K562 (cell line): ENCODE data around the gene ST6GALNAC6. TPM values are rescaled to one million over a fixed set of nuclear protein-coding genes. Genes with fewer than 3 reads are reported as not detected.

Source experiments
- ATF1 ChIP-seq, 2 experiments: fragments of 450-650 bp in 1 of 2; IDR thresholded peaks; 2 replicates each; pipeline ENCODE4 v1.6.1; 2016; ENCODE audit warnings: missing compliant biosample characterization in 1 of 2, missing genetic modification characterization in 1 of 2
- JUND ChIP-seq, 2 experiments: IDR thresholded peaks; 2 replicates in 1 of 2; 3 replicates in 1 of 2; pipeline ENCODE4 v1.6.1; 2011; ENCODE audit warnings: borderline replicate concordance in 2 of 2, low read depth in 2 of 2, low read length in 2 of 2, improper control_type of control experiment in 1 of 2, missing biosample characterization in 1 of 2, missing genetic modification characterization in 1 of 2, missing genetic modification reagents in 1 of 2
- NFE2L1 ChIP-seq: fragments of 450-650 bp; IDR thresholded peaks from 2 replicates; pipeline ENCODE4 v1.6.1; 2016; ENCODE audit warnings: missing genetic modification characterization, low read depth, mild to moderate bottlenecking, missing compliant biosample characterization, moderate library complexity, borderline replicate concordance
- TBL1XR1 ChIP-seq, 2 experiments: IDR thresholded peaks; 2 replicates each; pipeline ENCODE4 v1.6.1; 2012; ENCODE audit warnings: improper control_type of control experiment in 2 of 2, low read length in 2 of 2, mild to moderate bottlenecking in 1 of 2
- ZNF592 ChIP-seq: fragments of 450-650 bp; IDR thresholded peaks from 2 replicates; pipeline ENCODE4 v1.6.1; 2017; ENCODE audit warnings: antibody characterized with exemption, mild to moderate bottlenecking
- polyA plus RNA-seq, 8 experiments: library from polyadenylated mRNA; depleted of rRNA in 4 of 8; stranded (reverse) in 5 of 8; unstranded in 3 of 8; fragments of >200 nt; fragmentation: Nextera tagmentation in 2 of 8; fragmentation: Illumina TruSeq in 1 of 8; extraction: Ambion mirVana in 2 of 8; extraction: Trizol in 1 of 8; gene quantifications; 2 replicates each; pipeline versions ENCODE4 v1.2.1 to v1.2.3, GENCODE V29; 2011 to 2014; ENCODE audit warnings: inconsistent platforms in 1 of 8, missing spikeins in 1 of 8
- total RNA-seq, 7 experiments: library from RNA; depleted of rRNA in 6 of 7; stranded (reverse); fragments of >200 nt in 6 of 7; fragmentation: Illumina TruSeq in 2 of 7; extraction: Trizol in 2 of 7; gene quantifications; 2 replicates each; pipeline versions ENCODE4 v1.2.1 to v1.2.3, GENCODE V29; 2011 to 2021; ENCODE audit warnings: low replicate concordance in 1 of 7
- TF ChIP-seq, protein P1 (sequence below): fragments of 250-450 bp; sonication (Bioruptor Pico); IDR thresholded peaks from 2 replicates; pipeline ENCODE4 v1.5.0; 2020; ENCODE audit warnings: mild to moderate bottlenecking, borderline replicate concordance
- TF ChIP-seq, protein P2 (sequence below): fragments of 200-800 bp; sonication (Bioruptor generic); IDR thresholded peaks from 2 replicates; pipeline ENCODE4 v1.6.1; 2016; ENCODE audit warnings: missing genetic modification characterization, missing compliant biosample characterization

Gene ST6GALNAC6
- total and polyA plus RNA-seq, 9 of the 15 experiments (the other 6 are each of a cell fraction or from before 2014, with no cell fraction given): 0.13 to 23.0 (median 14.5) TPM

DNA sequence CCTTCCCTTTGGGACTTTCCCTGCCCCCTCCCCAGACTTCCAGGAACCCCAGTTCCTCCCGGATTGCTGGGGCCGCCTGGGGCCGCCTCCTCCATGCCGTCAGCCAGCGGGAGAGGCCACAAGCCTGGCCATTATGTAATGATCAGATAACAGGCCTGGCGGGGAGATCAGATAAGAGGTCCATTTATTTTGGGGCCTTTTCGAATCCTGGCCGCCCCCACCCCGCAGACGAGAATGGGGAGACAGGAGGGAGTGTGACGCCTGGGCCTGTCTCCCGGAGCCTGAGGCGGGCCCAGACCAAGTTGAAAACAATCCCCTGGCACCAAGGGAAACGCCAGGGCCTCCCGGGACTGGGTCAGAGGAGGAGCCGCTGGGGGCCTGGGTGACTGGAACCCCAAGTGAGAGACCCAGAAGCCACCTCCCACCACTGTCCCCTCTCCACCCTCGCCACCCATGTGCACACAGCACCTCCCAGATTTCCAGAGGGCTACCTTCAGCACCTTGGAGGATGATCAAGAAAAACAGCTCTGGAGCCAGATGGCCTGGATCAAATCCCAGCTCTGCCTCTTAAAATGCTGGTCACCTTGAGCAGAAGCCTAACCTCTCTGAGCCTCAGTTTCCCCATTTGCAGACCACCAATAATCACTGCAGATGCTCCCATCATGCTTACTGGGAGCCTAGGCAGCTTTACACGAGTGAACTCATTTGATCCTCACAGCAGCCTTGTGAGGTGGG, 52.8 kb downstream of the ST6GALNAC6 start (continued):
- TF ChIP-seq, protein P1, sequence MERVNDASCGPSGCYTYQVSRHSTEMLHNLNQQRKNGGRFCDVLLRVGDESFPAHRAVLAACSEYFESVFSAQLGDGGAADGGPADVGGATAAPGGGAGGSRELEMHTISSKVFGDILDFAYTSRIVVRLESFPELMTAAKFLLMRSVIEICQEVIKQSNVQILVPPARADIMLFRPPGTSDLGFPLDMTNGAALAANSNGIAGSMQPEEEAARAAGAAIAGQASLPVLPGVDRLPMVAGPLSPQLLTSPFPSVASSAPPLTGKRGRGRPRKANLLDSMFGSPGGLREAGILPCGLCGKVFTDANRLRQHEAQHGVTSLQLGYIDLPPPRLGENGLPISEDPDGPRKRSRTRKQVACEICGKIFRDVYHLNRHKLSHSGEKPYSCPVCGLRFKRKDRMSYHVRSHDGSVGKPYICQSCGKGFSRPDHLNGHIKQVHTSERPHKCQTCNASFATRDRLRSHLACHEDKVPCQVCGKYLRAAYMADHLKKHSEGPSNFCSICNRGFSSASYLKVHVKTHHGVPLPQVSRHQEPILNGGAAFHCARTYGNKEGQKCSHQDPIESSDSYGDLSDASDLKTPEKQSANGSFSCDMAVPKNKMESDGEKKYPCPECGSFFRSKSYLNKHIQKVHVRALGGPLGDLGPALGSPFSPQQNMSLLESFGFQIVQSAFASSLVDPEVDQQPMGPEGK: peak; percentile 65; the same call in 1 of the 2 replicates
- TF ChIP-seq ATF1 (CRISPR knock-in tag; IDR thresholded peaks at IDR 0.05) (no peak), ATF1 (tag; IDR thresholded peaks at IDR 0.05) (0 out of 2 replicates have a peak, but pooled peaks have one; percentile 28), ZNF592 (no peak), NFE2L1 (tag) (no peak), JUND (IDR thresholded peaks at IDR 0.05; ENCODE audit: borderline replicate concordance, low read depth, low read length) (no peak), JUND (tag; IDR thresholded peaks at IDR 0.05; ENCODE audit: borderline replicate concordance, low read depth, low read length) (no peak), TBL1XR1 (IDR thresholded peaks at IDR 0.05; ENCODE audit: low read length in 2 of 2) (peak in 1 of 2 experiments; percentile 61; a peak in 1 of 4 replicates)
- TF ChIP-seq, protein P2, sequence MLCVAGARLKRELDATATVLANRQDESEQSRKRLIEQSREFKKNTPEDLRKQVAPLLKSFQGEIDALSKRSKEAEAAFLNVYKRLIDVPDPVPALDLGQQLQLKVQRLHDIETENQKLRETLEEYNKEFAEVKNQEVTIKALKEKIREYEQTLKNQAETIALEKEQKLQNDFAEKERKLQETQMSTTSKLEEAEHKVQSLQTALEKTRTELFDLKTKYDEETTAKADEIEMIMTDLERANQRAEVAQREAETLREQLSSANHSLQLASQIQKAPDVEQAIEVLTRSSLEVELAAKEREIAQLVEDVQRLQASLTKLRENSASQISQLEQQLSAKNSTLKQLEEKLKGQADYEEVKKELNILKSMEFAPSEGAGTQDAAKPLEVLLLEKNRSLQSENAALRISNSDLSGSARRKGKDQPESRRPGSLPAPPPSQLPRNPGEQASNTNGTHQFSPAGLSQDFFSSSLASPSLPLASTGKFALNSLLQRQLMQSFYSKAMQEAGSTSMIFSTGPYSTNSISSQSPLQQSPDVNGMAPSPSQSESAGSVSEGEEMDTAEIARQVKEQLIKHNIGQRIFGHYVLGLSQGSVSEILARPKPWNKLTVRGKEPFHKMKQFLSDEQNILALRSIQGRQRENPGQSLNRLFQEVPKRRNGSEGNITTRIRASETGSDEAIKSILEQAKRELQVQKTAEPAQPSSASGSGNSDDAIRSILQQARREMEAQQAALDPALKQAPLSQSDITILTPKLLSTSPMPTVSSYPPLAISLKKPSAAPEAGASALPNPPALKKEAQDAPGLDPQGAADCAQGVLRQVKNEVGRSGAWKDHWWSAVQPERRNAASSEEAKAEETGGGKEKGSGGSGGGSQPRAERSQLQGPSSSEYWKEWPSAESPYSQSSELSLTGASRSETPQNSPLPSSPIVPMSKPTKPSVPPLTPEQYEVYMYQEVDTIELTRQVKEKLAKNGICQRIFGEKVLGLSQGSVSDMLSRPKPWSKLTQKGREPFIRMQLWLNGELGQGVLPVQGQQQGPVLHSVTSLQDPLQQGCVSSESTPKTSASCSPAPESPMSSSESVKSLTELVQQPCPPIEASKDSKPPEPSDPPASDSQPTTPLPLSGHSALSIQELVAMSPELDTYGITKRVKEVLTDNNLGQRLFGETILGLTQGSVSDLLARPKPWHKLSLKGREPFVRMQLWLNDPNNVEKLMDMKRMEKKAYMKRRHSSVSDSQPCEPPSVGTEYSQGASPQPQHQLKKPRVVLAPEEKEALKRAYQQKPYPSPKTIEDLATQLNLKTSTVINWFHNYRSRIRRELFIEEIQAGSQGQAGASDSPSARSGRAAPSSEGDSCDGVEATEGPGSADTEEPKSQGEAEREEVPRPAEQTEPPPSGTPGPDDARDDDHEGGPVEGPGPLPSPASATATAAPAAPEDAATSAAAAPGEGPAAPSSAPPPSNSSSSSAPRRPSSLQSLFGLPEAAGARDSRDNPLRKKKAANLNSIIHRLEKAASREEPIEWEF: no peak
